Esophagus muscularis mucosa (tissue), 4 donors: Measurements from ENCODE around the gene UNC45A. TPM values are rescaled to one million over a fixed set of nuclear protein-coding genes. Genes with fewer than 3 reads are reported as not detected.

ENCODE experiments used
- DNase-seq: peaks from one replicate; pipeline ENCODE4 v3.0.0-alpha.2; 2017; ENCODE audit errors: extremely low spot score
- H3K27ac ChIP-seq, 4 donors: fragments of 200-600 bp; sonication (generic); replicated peaks in 1 of 4; 1 replicate in 3 of 4; 2 replicates in 1 of 4; pipeline ENCODE4 v1.5.1; 2016 to 2019; ENCODE audit warnings: mild to moderate bottlenecking in 1 of 4
- H3K27me3 ChIP-seq, 4 donors: fragments of 200-600 bp; sonication (generic); one replicate each; pipeline versions ENCODE4 v1.5.1 to v1.6.0; 2016 to 2019
- H3K36me3 ChIP-seq, 4 donors: fragments of 200-600 bp; sonication (generic); one replicate each; pipeline ENCODE4 v1.5.1; 2016 to 2019
- H3K4me1 ChIP-seq, 4 donors: fragments of 200-600 bp; sonication (generic); one replicate each; pipeline ENCODE4 v1.5.1; 2016 to 2019
- H3K4me3 ChIP-seq, 4 donors: fragments of 200-600 bp; sonication (generic); 1 replicate in 2 of 4; 2 replicates in 2 of 4; pipeline ENCODE4 v1.5.1; 2016 to 2019; ENCODE audit warnings: mild to moderate bottlenecking in 4 of 4, moderate library complexity in 1 of 4
- H3K9me3 ChIP-seq, 4 donors: fragments of 200-600 bp; sonication (generic); 1 replicate in 3 of 4; 2 replicates in 1 of 4; pipeline ENCODE4 v1.5.1; 2016 to 2019
- EP300 ChIP-seq: sonication (generic); formaldehyde crosslinking; IDR thresholded peaks from one replicate; pipeline ENCODE4 v1.6.1; 2017; ENCODE audit warnings: antibody characterized with exemption
- POLR2A ChIP-seq: fragments of 450-650 bp; IDR thresholded peaks from one replicate; pipeline ENCODE4 v1.6.1; 2017; ENCODE audit warnings: antibody characterized with exemption, moderate library complexity, mild to moderate bottlenecking, low read depth
- POLR2AphosphoS5 ChIP-seq, 2 donors: sonication (generic); formaldehyde crosslinking; IDR thresholded peaks; one replicate each; pipeline ENCODE4 v1.6.1; 2017; ENCODE audit warnings: antibody characterized with exemption in 2 of 2
- WGBS: methylation state at CpG from one replicate; pipeline ENCODE4 v1.1.5; 2018; 5-methylcytosine and 5-hydroxymethylcytosine counted together
- intact Hi-C: fragments of 100-400 bp; cut with DNase I; formaldehyde crosslinking; loops from one replicate; pipeline ENCODE4 v1.15.1; 2023
- total RNA-seq, 4 donors: library from RNA; depleted of rRNA; stranded (reverse); fragments of >200 nt; gene quantifications; one replicate each; pipeline versions ENCODE4 v1.1.0 to v1.2.1, GENCODE V29; 2016
- TF ChIP-seq, protein P1 (sequence below), 3 experiments: fragments of 200-600 bp in 2 of 3; fragments of 450-650 bp in 1 of 3; sonication (generic) in 2 of 3; IDR thresholded peaks; one replicate each; pipeline ENCODE4 v1.5.1; 2017 to 2019; ENCODE audit warnings: antibody characterized with exemption in 3 of 3, mild to moderate bottlenecking in 2 of 3, moderate library complexity in 1 of 3

Gene UNC45A, protein sequence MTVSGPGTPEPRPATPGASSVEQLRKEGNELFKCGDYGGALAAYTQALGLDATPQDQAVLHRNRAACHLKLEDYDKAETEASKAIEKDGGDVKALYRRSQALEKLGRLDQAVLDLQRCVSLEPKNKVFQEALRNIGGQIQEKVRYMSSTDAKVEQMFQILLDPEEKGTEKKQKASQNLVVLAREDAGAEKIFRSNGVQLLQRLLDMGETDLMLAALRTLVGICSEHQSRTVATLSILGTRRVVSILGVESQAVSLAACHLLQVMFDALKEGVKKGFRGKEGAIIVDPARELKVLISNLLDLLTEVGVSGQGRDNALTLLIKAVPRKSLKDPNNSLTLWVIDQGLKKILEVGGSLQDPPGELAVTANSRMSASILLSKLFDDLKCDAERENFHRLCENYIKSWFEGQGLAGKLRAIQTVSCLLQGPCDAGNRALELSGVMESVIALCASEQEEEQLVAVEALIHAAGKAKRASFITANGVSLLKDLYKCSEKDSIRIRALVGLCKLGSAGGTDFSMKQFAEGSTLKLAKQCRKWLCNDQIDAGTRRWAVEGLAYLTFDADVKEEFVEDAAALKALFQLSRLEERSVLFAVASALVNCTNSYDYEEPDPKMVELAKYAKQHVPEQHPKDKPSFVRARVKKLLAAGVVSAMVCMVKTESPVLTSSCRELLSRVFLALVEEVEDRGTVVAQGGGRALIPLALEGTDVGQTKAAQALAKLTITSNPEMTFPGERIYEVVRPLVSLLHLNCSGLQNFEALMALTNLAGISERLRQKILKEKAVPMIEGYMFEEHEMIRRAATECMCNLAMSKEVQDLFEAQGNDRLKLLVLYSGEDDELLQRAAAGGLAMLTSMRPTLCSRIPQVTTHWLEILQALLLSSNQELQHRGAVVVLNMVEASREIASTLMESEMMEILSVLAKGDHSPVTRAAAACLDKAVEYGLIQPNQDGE
- 100 to 1,000 TPM in 1 of 4 donors, 10 to 100 TPM in 3; 88.6 to 113 (median 93.2) TPM for total RNA-seq

DNA sequence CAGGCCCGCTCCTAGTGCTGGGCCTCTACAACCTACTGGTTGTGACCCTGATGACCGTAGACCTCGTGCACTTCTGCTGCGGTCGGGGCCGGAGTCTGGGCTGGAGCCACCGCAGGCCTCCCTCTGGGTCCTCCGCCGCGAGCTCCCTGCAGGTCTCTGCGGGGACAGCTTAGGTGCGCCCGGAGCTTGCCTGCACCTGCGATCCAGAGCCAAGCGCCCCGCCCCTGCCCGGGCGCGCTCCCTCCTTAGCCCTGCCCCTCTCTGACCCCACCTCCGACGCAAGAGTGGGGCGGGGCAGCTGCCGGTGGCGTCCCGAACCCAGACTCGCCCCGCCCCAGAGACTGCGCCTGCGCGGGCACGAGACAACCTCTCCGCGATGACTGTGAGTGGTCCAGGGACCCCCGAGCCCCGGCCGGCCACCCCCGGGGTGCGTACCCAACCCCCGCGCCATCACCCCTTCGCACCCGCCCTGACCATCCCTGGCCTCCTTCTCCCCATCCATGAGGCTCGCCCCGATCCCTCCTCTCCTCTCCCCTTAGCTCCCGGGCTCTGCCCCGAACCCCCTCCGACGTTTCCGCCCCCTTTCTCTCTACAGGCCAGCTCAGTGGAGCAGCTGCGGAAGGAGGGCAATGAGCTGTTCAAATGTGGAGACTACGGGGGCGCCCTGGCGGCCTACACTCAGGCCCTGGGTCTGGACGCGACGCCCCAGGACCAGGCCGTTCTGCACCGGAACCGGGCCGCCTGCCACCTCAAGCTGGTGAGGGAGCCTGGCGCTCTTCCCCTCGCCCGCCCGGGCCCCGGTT is at the start of gene UNC45A:
Gene UNC45A (plus strand): TSS at position 337 of the 803 bp plus-strand sequence. CDS start 40 bp downstream, at position 377.
- Histone ChIP-seq H3K36me3 (peaks cover 17 to 34% (median 30%) of the 10 kb centered on the region in 4 donors), H3K27ac (peak within 1 kb of the TSS; percentile 86 to 87 (median 86)), H3K27me3 (no peaks in the 10 kb centered on the region), H3K9me3 (no peaks in the 10 kb centered on the region), H3K4me3 (peak within 1 kb of the TSS; percentile 68 to 85 (median 76)), H3K4me1 (peaks cover 43 to 67% (median 58%) of the 10 kb centered on the region in 4 donors)
- 0% methylated on average over 27 of the region's 65 CpGs for WGBS
- peak; percentile 96 for DNase-seq
- intact Hi-C loops = no loop called here
- TF ChIP-seq POLR2AphosphoS5 (IDR thresholded peaks at IDR 0.05) (peak; percentile 74 to 78), EP300 (no peak), POLR2A (no peak)
- TF ChIP-seq, protein P1, sequence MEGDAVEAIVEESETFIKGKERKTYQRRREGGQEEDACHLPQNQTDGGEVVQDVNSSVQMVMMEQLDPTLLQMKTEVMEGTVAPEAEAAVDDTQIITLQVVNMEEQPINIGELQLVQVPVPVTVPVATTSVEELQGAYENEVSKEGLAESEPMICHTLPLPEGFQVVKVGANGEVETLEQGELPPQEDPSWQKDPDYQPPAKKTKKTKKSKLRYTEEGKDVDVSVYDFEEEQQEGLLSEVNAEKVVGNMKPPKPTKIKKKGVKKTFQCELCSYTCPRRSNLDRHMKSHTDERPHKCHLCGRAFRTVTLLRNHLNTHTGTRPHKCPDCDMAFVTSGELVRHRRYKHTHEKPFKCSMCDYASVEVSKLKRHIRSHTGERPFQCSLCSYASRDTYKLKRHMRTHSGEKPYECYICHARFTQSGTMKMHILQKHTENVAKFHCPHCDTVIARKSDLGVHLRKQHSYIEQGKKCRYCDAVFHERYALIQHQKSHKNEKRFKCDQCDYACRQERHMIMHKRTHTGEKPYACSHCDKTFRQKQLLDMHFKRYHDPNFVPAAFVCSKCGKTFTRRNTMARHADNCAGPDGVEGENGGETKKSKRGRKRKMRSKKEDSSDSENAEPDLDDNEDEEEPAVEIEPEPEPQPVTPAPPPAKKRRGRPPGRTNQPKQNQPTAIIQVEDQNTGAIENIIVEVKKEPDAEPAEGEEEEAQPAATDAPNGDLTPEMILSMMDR (IDR thresholded peaks at IDR 0.05) = no peak

DNA sequence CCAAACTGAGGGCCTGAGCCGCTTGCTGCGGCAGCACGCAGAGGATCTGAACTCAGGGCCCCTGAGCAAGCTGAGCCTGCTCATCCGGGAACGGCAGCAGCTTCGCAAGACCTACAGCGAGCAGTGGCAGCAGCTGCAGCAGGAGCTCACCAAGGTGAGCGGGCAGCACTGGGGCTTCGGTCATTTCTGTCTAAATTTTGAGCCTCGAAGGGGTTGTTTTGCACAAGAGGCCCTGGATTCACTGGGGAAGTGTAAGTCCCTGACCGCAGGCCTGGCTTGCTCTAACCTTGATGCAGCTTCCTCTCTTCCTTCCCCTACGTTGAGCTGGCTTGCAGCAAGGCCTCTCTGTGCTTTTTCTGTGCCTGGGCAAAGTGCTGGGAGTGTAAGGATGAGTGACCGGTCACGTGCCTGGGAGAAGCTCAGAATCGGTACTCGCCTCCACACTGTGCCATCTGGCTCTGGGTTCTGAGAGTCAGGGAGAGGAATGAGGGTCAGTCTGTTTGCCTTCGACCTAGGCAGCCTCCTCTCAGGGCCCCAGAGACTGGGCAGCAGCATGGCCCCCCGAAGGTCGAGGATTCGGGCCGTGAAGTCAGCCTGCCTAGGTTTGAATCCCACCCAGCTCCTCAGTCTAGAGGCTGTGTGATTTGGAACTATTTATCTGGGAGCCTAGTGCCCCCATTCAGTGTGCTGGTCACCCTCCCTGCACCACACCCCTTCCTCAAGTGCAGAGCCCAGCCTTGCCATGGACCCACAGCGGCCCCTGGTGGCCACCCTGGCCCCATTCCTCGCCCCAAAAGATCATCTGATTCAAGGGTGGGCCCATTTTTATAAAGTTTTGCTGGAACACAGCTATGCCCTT is 49.4 kb upstream of the UNC45A start:
- H3K4me3 ChIP-seq = peak overlapping the region; percentile 59 to 71 (median 64)
- peaks cover 27 to 59% (median 53%) of the 10 kb centered on the region in 4 donors for H3K36me3 ChIP-seq
- peak; percentile 96 for DNase-seq
- no peaks in the 10 kb centered on the region for H3K27me3 ChIP-seq
- intact Hi-C loops = loop anchor here (2.0 kb wide), 1 partner anchor 237 kb away; no protein-coding TSS in a partner anchor
- no peaks in the 10 kb centered on the region for H3K9me3 ChIP-seq
- H3K27ac ChIP-seq = peak overlapping the region; percentile 90 to 93 (median 92)
- peaks cover 32 to 50% (median 48%) of the 10 kb centered on the region in 4 donors for H3K4me1 ChIP-seq
- 25% methylated on average over 15 of the region's 23 CpGs for WGBS
- no peak for TF ChIP-seq EP300
- TF ChIP-seq POLR2AphosphoS5 (IDR thresholded peaks at IDR 0.05) = peak in 1 of 2 donors; percentile 51
- TF ChIP-seq, protein P1 (IDR thresholded peaks at IDR 0.05) = peak in 2 of 3 experiments; percentile 95 to 97
- TF ChIP-seq POLR2A = no peak

DNA sequence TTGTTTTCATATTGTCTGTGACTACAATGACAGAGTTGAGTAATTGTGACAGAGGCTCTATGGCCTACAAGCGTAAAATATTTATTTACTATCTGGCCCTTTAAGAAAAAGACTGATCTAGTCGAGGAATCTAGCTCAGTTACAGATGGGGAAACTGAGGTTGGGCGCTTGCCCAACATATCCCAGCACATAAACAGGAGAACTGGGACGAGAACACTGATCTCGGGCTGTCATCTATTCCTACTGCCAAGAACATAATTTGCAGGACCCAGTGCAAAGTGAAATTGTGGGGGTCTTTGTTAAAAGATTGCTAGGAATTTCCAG is 48.8 kb upstream of the UNC45A start:
- 30% methylated on average over 4 of the region's 5 CpGs for WGBS
- H3K4me3 ChIP-seq = peak overlapping the region in 1 of 4 donors; percentile 65
- H3K27me3 ChIP-seq = no peaks in the 10 kb centered on the region
- peaks cover 32 to 50% (median 48%) of the 10 kb centered on the region in 4 donors for H3K4me1 ChIP-seq
- peak overlapping the region; percentile 90 to 93 (median 92) for H3K27ac ChIP-seq
- TF ChIP-seq EP300 (no peak), POLR2AphosphoS5 (IDR thresholded peaks at IDR 0.05) (no peak), POLR2A (no peak)
- TF ChIP-seq, protein P1 (IDR thresholded peaks at IDR 0.05) = no peak
- intact Hi-C loops = loop anchor here (2.0 kb wide), 1 partner anchor 237 kb away; no protein-coding TSS in a partner anchor
- no peaks in the 10 kb centered on the region for H3K9me3 ChIP-seq
- no peak for DNase-seq
- H3K36me3 ChIP-seq = peaks cover 27 to 59% (median 53%) of the 10 kb centered on the region in 4 donors
